Adrenal gland (tissue), 12 donors: ENCODE measurements around the gene SLC39A7. TPM values are rescaled to one million over a fixed set of nuclear protein-coding genes. Genes with fewer than 3 reads are reported as not detected.

ENCODE experiments used
- DNase-seq, 7 donors: peaks; one replicate each; pipeline ENCODE4 v3.0.0-alpha.2; 2019 to 2020
- H3K27ac ChIP-seq, 5 donors: fragments of 200-600 bp; sonication (generic) in 4 of 5; 1 replicate in 3 of 5; 2 replicates in 2 of 5; pipeline versions ENCODE4 v1.5.1 to v1.8.0; 2016 to 2020; ENCODE audit warnings: mild to moderate bottlenecking in 1 of 5
- H3K27me3 ChIP-seq: fragments of 200-600 bp; 2 replicates; pipeline ENCODE4 v1.8.0; 2021
- H3K36me3 ChIP-seq, 2 donors: fragments of 200-600 bp; replicated peaks in 1 of 2; 1 replicate in 1 of 2; 2 replicates in 1 of 2; pipeline versions ENCODE4 v1.5.1 to v1.8.0; 2018 to 2022
- H3K4me1 ChIP-seq, 2 donors: fragments of 200-600 bp; replicated peaks in 1 of 2; 1 replicate in 1 of 2; 2 replicates in 1 of 2; pipeline versions ENCODE4 v1.5.1 to v1.8.0; 2018 to 2021
- H3K4me3 ChIP-seq, 4 donors: fragments of 200-600 bp; sonication (generic) in 3 of 4; one replicate each; pipeline ENCODE4 v1.5.1; 2016 to 2018
- H3K9me3 ChIP-seq, 3 donors: fragments of 200-600 bp; sonication (generic) in 1 of 3; replicated peaks in 1 of 3; 1 replicate in 2 of 3; 2 replicates in 1 of 3; pipeline versions ENCODE4 v1.5.1 to v1.8.0; 2016 to 2021
- CTCF ChIP-seq, 6 experiments: fragments of 450-650 bp in 4 of 6; fragments of 200-600 bp in 2 of 6; sonication (generic) in 1 of 6; IDR thresholded peaks; 1 replicate in 5 of 6; 2 replicates in 1 of 6; pipeline versions ENCODE4 v1.5.1 to v1.8.0; 2016 to 2021; ENCODE audit warnings: antibody characterized with exemption in 6 of 6, mild to moderate bottlenecking in 2 of 6, moderate library complexity in 1 of 6
- POLR2A ChIP-seq, 2 donors: fragments of 450-650 bp; IDR thresholded peaks; one replicate each; pipeline ENCODE4 v1.6.1; 2017; ENCODE audit warnings: antibody characterized with exemption in 2 of 2, mild to moderate bottlenecking in 2 of 2, moderate library complexity in 1 of 2
- WGBS, 4 donors: extraction: QIAGEN DNeasy Blood & Tissue Kit in 2 of 4; methylation state at CpG; one replicate each; pipeline versions ENCODE4 v1.1.5 to v1.1.7; 2013 to 2017; 5-methylcytosine and 5-hydroxymethylcytosine counted together
- intact Hi-C, 2 donors: fragments of 100-400 bp; cut with DNase I; formaldehyde crosslinking; loops; one replicate each; pipeline versions ENCODE4 v1.14.1 to v1.15.0; 2022 to 2023
- polyA plus RNA-seq, 3 donors: library from polyadenylated mRNA; stranded (reverse); fragments of 200-250 nt in 2 of 3; fragments of 350-450 nt in 1 of 3; fragmentation: Illumina TruSeq in 1 of 3; extraction: RNeasy Lipid Tissue Mini Kit (QIAGEN cat#74804) in 1 of 3; gene quantifications; one replicate each; pipeline ENCODE4 v1.2.3, GENCODE V29; 2013 to 2014
- total RNA-seq, 9 donors: library from RNA; depleted of rRNA in 4 of 9; stranded (reverse); fragments of >200 nt in 4 of 9; fragments of 120-200 nt in 1 of 9; fragmentation: NEBNext Ultra II Directional in 1 of 9; extraction: Animal tissue kit (Norgen Biotek cat#: 25700) in 1 of 9; gene quantifications; one replicate each; pipeline versions ENCODE4 v1.1.0 to v1.2.4, GENCODE V29; 2013 to 2023
- donor health status: healthy with polysubstance abuse.
- donor health status: Bipolar disorder and iron deficiency.
- donor health status: DM: yes; HTN: yes; CAD: no.
- donor health status: DM: no; HTN: no; CAD: no.
- donor health status: DM: no; HTN: no; CAD: no.
- donor health status: DM: yes; HTN: yes; CAD: no.

Gene SLC39A7
- total and polyA plus RNA-seq, 12 donors = 44.4 to 239 (median 111) TPM

GRCh38 chr6:33235221-33235634, 34.6 kb downstream of the SLC39A7 start:
- Histone ChIP-seq H3K27ac (no peak overlapping the region), H3K36me3 (no peaks in the 10 kb centered on the region), H3K9me3 (no peaks in the 10 kb centered on the region), H3K27me3 (peaks cover 15% of the 10 kb centered on the region), H3K4me3 (no peak overlapping the region), H3K4me1 (peaks cover 0 to 3% of the 10 kb centered on the region in 2 donors)
- DNase-seq = no peak
- intact Hi-C loops = no loop called here
- WGBS, 4 donors = 26 to 43% (median 37%) methylated on average over 6 of the region's 6 CpGs
- TF ChIP-seq POLR2A (IDR thresholded peaks at IDR 0.05) = no peak

GRCh38 chr6:33236328-33236727, 35.7 kb downstream of the SLC39A7 start:
- intact Hi-C loops = no loop called here
- Histone ChIP-seq H3K4me1 (peaks cover 0 to 3% of the 10 kb centered on the region in 2 donors), H3K27me3 (peaks cover 16% of the 10 kb centered on the region), H3K27ac (no peak overlapping the region), H3K36me3 (no peaks in the 10 kb centered on the region), H3K9me3 (no peaks in the 10 kb centered on the region), H3K4me3 (no peak overlapping the region)
- no peak for TF ChIP-seq POLR2A (IDR thresholded peaks at IDR 0.05)
- no peak for DNase-seq

- DNase-seq = no peak
- Histone ChIP-seq H3K36me3 (no peaks in the 10 kb centered on the region), H3K27ac (no peak overlapping the region), H3K27me3 (peaks cover 16% of the 10 kb centered on the region), H3K4me1 (peaks cover 0 to 3% of the 10 kb centered on the region in 2 donors), H3K4me3 (no peak overlapping the region), H3K9me3 (no peaks in the 10 kb centered on the region)
- no peak for TF ChIP-seq CTCF (IDR thresholded peaks at IDR 0.05)
- TF ChIP-seq POLR2A (IDR thresholded peaks at IDR 0.05) = no peak
- intact Hi-C loops = no loop called here
- WGBS, 4 donors = 88 to 99% (median 90%) methylated on average over 4 to 6 of the region's 6 CpGs
These were observed 36.2 kb downstream of the SLC39A7 start for GRCh38 chr6:33236852-33237251.

- intact Hi-C loops = no loop called here
- H3K9me3 ChIP-seq = no peaks in the 10 kb centered on the region
These were observed 37.1 kb downstream of the SLC39A7 start for GRCh38 chr6:33237741-33238140.

GRCh38 chr6:33241968-33242367, 41.3 kb downstream of the SLC39A7 start:
- no peak for DNase-seq
- TF ChIP-seq POLR2A (IDR thresholded peaks at IDR 0.05) (no peak), CTCF (IDR thresholded peaks at IDR 0.05) (no peak)
- intact Hi-C loops = loop anchor here in 1 of 2 donors (10.0 kb wide), 2 partner anchors 127 to 227 kb away; no protein-coding TSS in a partner anchor
- no peak overlapping the region for H3K27ac ChIP-seq
- H3K27me3 ChIP-seq = peaks cover 10% of the 10 kb centered on the region
- H3K9me3 ChIP-seq = no peaks in the 10 kb centered on the region
- H3K36me3 ChIP-seq = no peaks in the 10 kb centered on the region
- 49 to 62% (median 59%) methylated on average over 3 of the region's 3 CpGs for WGBS, 4 donors
- no peak overlapping the region for H3K4me3 ChIP-seq
- peaks cover 0 to 3% of the 10 kb centered on the region in 2 donors for H3K4me1 ChIP-seq

More at GRCh38 chr6:33237741-33238140, 37.1 kb downstream of the SLC39A7 start:
- H3K27ac ChIP-seq = no peak overlapping the region
- WGBS, 4 donors = 26 to 59% (median 39%) methylated on average over 2 of the region's 2 CpGs
- H3K4me3 ChIP-seq = no peak overlapping the region
- H3K4me1 ChIP-seq = peaks cover 0 to 3% of the 10 kb centered on the region in 2 donors
- peaks cover 16% of the 10 kb centered on the region for H3K27me3 ChIP-seq
- no peaks in the 10 kb centered on the region for H3K36me3 ChIP-seq
- DNase-seq = peak in 2 of 7 donors; percentile 50 to 56
- TF ChIP-seq POLR2A (IDR thresholded peaks at IDR 0.05) = no peak
- TF ChIP-seq CTCF (IDR thresholded peaks at IDR 0.05) = no peak
